HFF-Myc (cell line): ENCODE measurements around the gene HOTAIR.

Source experiments
- DNase-seq: peaks from one replicate; pipeline ENCODE4 v3.0.0-alpha.2; 2011; ENCODE audit warnings: low read depth; ENCODE audit errors: extremely low read depth
- H3K4me3 ChIP-seq: replicated peaks from 2 replicates; pipeline ENCODE4 v1.5.1; 2011; ENCODE audit warnings: low read depth, mild to moderate bottlenecking, control low read depth, low read length
- CTCF ChIP-seq: IDR thresholded peaks from 2 replicates; pipeline ENCODE4 v1.5.1; 2012; ENCODE audit warnings: mild to moderate bottlenecking, low read depth, low read length, control low read depth; ENCODE audit errors: missing control alignments

HOTAIR gene

GRCh38 chr12:54010053-54010971 is 35.6 kb upstream of the HOTAIR start:
- peak overlapping the region; percentile 41 for H3K4me3 ChIP-seq
- no peak for DNase-seq
- no peak for TF ChIP-seq CTCF

GRCh38 chr12:54009171-54010052 is 34.7 kb upstream of the HOTAIR start:
- TF ChIP-seq CTCF = no peak
- peak overlapping the region; percentile 41 for H3K4me3 ChIP-seq
- DNase-seq = no peak

GRCh38 chr12:54008260-54008552 is 33.5 kb upstream of the HOTAIR start:
- DNase-seq = no peak
- no peak for TF ChIP-seq CTCF
- H3K4me3 ChIP-seq = no peak overlapping the region

GRCh38 chr12:54007538-54008259 is 32.9 kb upstream of the HOTAIR start:
- no peak overlapping the region for H3K4me3 ChIP-seq
- no peak for TF ChIP-seq CTCF
- no peak for DNase-seq

GRCh38 chr12:54006559-54007220 is 31.9 kb upstream of the HOTAIR start:
- H3K4me3 ChIP-seq = no peak overlapping the region
- no peak for DNase-seq
- TF ChIP-seq CTCF = no peak
